Measurements from ENCODE around the gene PICK1. TPM values are rescaled to one million over a fixed set of nuclear protein-coding genes. Genes with fewer than 3 reads are reported as not detected.

The PICK1 gene
- total and polyA plus RNA-seq, 2 donors (not counting 3 experiments of a cell fraction or from before 2014, with no cell fraction given), result 18.0 to 20.8 TPM

- Histone ChIP-seq H3K27me3 (ENCODE audit: control insufficient read depth in 2 of 2, insufficient read depth in 2 of 2, low read length in 2 of 2) (no peaks in the 10 kb centered on the region), H3K4me1 (ENCODE audit: control insufficient read depth, extremely low read depth, insufficient read depth, low read length) (no peaks in the 10 kb centered on the region), H3K36me3 (ENCODE audit: control insufficient read depth in 2 of 2, extremely low read depth in 1 of 2, insufficient read depth in 2 of 2, low read length in 2 of 2) (no peaks in the 10 kb centered on the region), H2AFZ (ENCODE audit: low read depth, low read length) (no peak overlapping the region), H4K20me1 (replicated peaks; ENCODE audit: control insufficient read depth, extremely low read depth, insufficient read depth, low read length) (no peaks in the 10 kb centered on the region), H3K4me3 (replicated peaks in 1 of 3; ENCODE audit: insufficient read depth in 1 of 3, low read depth in 1 of 3, low read length in 3 of 3) (no peak overlapping the region), H3K9me1 (replicated peaks; ENCODE audit: control insufficient read depth, extremely low read depth, insufficient read depth, low read length) (no peaks in the 10 kb centered on the region), H3K4me2 (ENCODE audit: insufficient read depth, low read length) (no peak overlapping the region), H3K27ac (ENCODE audit: insufficient read depth, low read depth, low read length) (no peak overlapping the region), H3K9me3 (replicated peaks; ENCODE audit: control insufficient read depth, insufficient read depth, low read length) (no peaks in the 10 kb centered on the region), H3K9ac (replicated peaks; ENCODE audit: extremely low read depth, insufficient read depth, low read length) (no peak overlapping the region), H3K79me2 (ENCODE audit: control insufficient read depth, insufficient read depth, low read length) (no peaks in the 10 kb centered on the region)
- TF ChIP-seq EZH2 (IDR thresholded peaks at IDR 0.05; ENCODE audit: borderline replicate concordance, low read depth, low read length, severe bottlenecking), result no peak
- no peak for TF ChIP-seq MYC (IDR thresholded peaks at IDR 0.05; ENCODE audit: low read depth, low read length)
- no peak for TF ChIP-seq MAX (IDR thresholded peaks at IDR 0.05; ENCODE audit: insufficient read depth, insufficient read length)
- TF ChIP-seq POLR2AphosphoS5 (IDR thresholded peaks at IDR 0.05; ENCODE audit: insufficient read depth, low read depth, low read length), result no peak
- TF ChIP-seq CTCF (IDR thresholded peaks at IDR 0.05; ENCODE audit: extremely low read depth in 1 of 2, insufficient read depth in 1 of 2, low read depth in 1 of 2, low read length in 2 of 2), result no peak
- TF ChIP-seq FOS (IDR thresholded peaks at IDR 0.05; ENCODE audit: borderline replicate concordance, insufficient read depth, low read length), result no peak
- no peak for TF ChIP-seq POLR2A (IDR thresholded peaks at IDR 0.05; ENCODE audit: low read depth, low read length)
- no peak for TF ChIP-seq JUN (IDR thresholded peaks at IDR 0.05; ENCODE audit: borderline replicate concordance, insufficient read depth, insufficient read length, low read depth)
- no peak for TF ChIP-seq GATA2 (IDR thresholded peaks at IDR 0.05; ENCODE audit: insufficient read depth, insufficient read length, low read depth, low read length)
- FAIRE-seq (no peak), DNase-seq (ENCODE audit: low read depth, low spot score) (no peak)
- CTCF ChIA-PET, result interaction anchor here (2.2 kb wide), 1 partner anchor 10 kb away, joined by 15 read pairs; no protein-coding TSS in a partner anchor
- BruUV-seq (replicated peaks), result no TSS peak
- intact Hi-C loops (cut with micrococcal nuclease) (no loop called here), dilution Hi-C loops (cut with MboI; ENCODE audit: extremely low pct_ligation_motif_present, low sequenced_read_pairs) (no loop called here)
- POLR2A ChIA-PET, result no interaction called here
Measured at GRCh38 chr22:38041760-38042487, 15.3 kb upstream of the PICK1 start.
